KMS-11 (cell line): ENCODE measurements around the gene APOE.
"Not testable (repeated sequence)": the region's sequence is repeated elsewhere in the genome, so short reads cannot be mapped to it uniquely, and the experiment has no call there.

ENCODE experiments used
- H2AFZ ChIP-seq: fragments of 200-600 bp; sonication (generic); 2 replicates; pipeline ENCODE4 v1.6.1; 2016; ENCODE audit warnings: antibody characterized with exemption, mixed run types, low read depth
- H3K27ac ChIP-seq: fragments of 200-600 bp; sonication (generic); 2 replicates; pipeline ENCODE4 v1.6.1; 2016; ENCODE audit warnings: mild to moderate bottlenecking, mixed run types
- H3K27me3 ChIP-seq: fragments of 200-600 bp; sonication (generic); 2 replicates; pipeline ENCODE4 v1.6.1; 2017; ENCODE audit warnings: mild to moderate bottlenecking, low read depth, mixed run types, moderate library complexity; ENCODE audit not compliant: insufficient read depth
- H3K36me3 ChIP-seq: fragments of 200-600 bp; sonication (generic); 2 replicates; pipeline ENCODE4 v1.6.1; 2017; ENCODE audit warnings: mild to moderate bottlenecking, mixed run types; ENCODE audit not compliant: insufficient read depth
- H3K4me1 ChIP-seq: fragments of 200-600 bp; sonication (generic); 2 replicates; pipeline ENCODE4 v1.6.1; 2016; ENCODE audit warnings: mild to moderate bottlenecking, low read depth, mixed run types; ENCODE audit not compliant: poor library complexity, severe bottlenecking
- H3K4me2 ChIP-seq: fragments of 200-600 bp; sonication (generic); 2 replicates; pipeline ENCODE4 v1.7.0; 2016; ENCODE audit warnings: mild to moderate bottlenecking, mixed run types
- H3K4me3 ChIP-seq: fragments of 200-600 bp; sonication (generic); IDR thresholded peaks from 2 replicates; pipeline ENCODE4 v1.6.1; 2017; ENCODE audit warnings: low read depth, low read length, mixed read lengths; ENCODE audit not compliant: insufficient read depth
- H3K79me2 ChIP-seq: fragments of 200-600 bp; sonication (generic); 2 replicates; pipeline ENCODE4 v1.6.1; 2016; ENCODE audit warnings: low read depth, mixed run types; ENCODE audit not compliant: insufficient read depth
- H3K9ac ChIP-seq: fragments of 200-600 bp; sonication (generic); 2 replicates; pipeline ENCODE4 v1.6.1; 2016; ENCODE audit warnings: mild to moderate bottlenecking, mixed run types
- H4K20me1 ChIP-seq: fragments of 200-600 bp; sonication (generic); 2 replicates; pipeline ENCODE4 v1.6.1; 2016; ENCODE audit warnings: mild to moderate bottlenecking, mixed run types; ENCODE audit not compliant: insufficient read depth
- CTCF ChIP-seq: fragments of 200-600 bp; sonication (generic); conservative IDR thresholded peaks from 2 replicates; pipeline ENCODE4 v1.6.1; 2017; ENCODE audit warnings: low read depth, mild to moderate bottlenecking, antibody characterized with exemption, low read length, moderate library complexity, mixed read lengths

APOE gene

GRCh38 chr19:44907613-44908012 lies 2.0 kb downstream of the APOE start:
- H3K4me2 ChIP-seq, result no peak overlapping the region
- no peaks in the 10 kb centered on the region for H3K36me3 ChIP-seq
- no peak overlapping the region for H2AFZ ChIP-seq
- H3K79me2 ChIP-seq, result no peaks in the 10 kb centered on the region
- H3K27me3 ChIP-seq, result peaks cover 13% of the 10 kb centered on the region; the same call in 1 of the 2 replicates
- TF ChIP-seq CTCF, result no peak
- H3K4me1 ChIP-seq, result peaks cover 30% of the 10 kb centered on the region
- no peak overlapping the region for H3K4me3 ChIP-seq
- no peak overlapping the region for H3K27ac ChIP-seq
- H4K20me1 ChIP-seq, result no peaks in the 10 kb centered on the region
- H3K9ac ChIP-seq, result no peak overlapping the region

- Histone ChIP-seq H3K27ac (no peak overlapping the region), H2AFZ (no peak overlapping the region), H4K20me1 (no peaks in the 10 kb centered on the region), H3K4me1 (peaks cover 30% of the 10 kb centered on the region), H3K4me2 (no peak overlapping the region), H3K27me3 (peaks cover 13% of the 10 kb centered on the region; the same call in 1 of the 2 replicates), H3K36me3 (no peaks in the 10 kb centered on the region), H3K79me2 (no peaks in the 10 kb centered on the region), H3K9ac (no peak overlapping the region), H3K4me3 (no peak overlapping the region)
- no peak for TF ChIP-seq CTCF
Observed at GRCh38 chr19:44908074-44908835, 2.7 kb downstream of the APOE start.

- Histone ChIP-seq H3K9ac (no peak overlapping the region), H3K36me3 (no peaks in the 10 kb centered on the region), H4K20me1 (no peaks in the 10 kb centered on the region), H2AFZ (no peak overlapping the region), H3K27me3 (peaks cover 13% of the 10 kb centered on the region; the same call in 1 of the 2 replicates), H3K4me2 (no peak overlapping the region), H3K4me3 (no peak overlapping the region), H3K79me2 (no peaks in the 10 kb centered on the region), H3K27ac (no peak overlapping the region), H3K4me1 (peaks cover 26% of the 10 kb centered on the region)
- no peak for TF ChIP-seq CTCF
Observed at GRCh38 chr19:44908836-44909261, 3.3 kb downstream of the APOE start.

- Histone ChIP-seq H3K27me3 (peaks cover 13% of the 10 kb centered on the region; the same call in 1 of the 2 replicates), H3K4me2 (no peak overlapping the region), H3K36me3 (no peaks in the 10 kb centered on the region), H3K79me2 (no peaks in the 10 kb centered on the region), H2AFZ (no peak overlapping the region), H3K27ac (no peak overlapping the region), H4K20me1 (no peaks in the 10 kb centered on the region), H3K4me3 (no peak overlapping the region), H3K4me1 (peaks cover 27% of the 10 kb centered on the region), H3K9ac (no peak overlapping the region)
- no peak for TF ChIP-seq CTCF
Observed at GRCh38 chr19:44909775-44910174, 4.2 kb downstream of the APOE start.

- not testable (repeated sequence) for H3K79me2 ChIP-seq, H3K36me3 ChIP-seq, H2AFZ ChIP-seq, H3K4me2 ChIP-seq, H3K27ac ChIP-seq, H3K4me3 ChIP-seq, H4K20me1 ChIP-seq, H3K27me3 ChIP-seq, H3K9ac ChIP-seq
- H3K4me1 ChIP-seq, result peaks cover 17% of the 10 kb centered on the region
Observed at GRCh38 chr19:44911896-44912295, 6.3 kb downstream of the APOE start.
